Upper lobe of right lung (tissue), 1 donor: Measurements from ENCODE around the gene NECAB2. TPM values are rescaled to one million over a fixed set of nuclear protein-coding genes. Genes with fewer than 3 reads are reported as not detected.

ENCODE experiments used
- ATAC-seq: fragments of 200-7000 bp; cut with Tn5 transposase; one replicate; pipeline ENCODE4 v1.9.1; 2020; ENCODE audit warnings: mild to moderate bottlenecking, moderate library complexity
- DNase-seq: peaks from one replicate; pipeline ENCODE4 v3.0.0-alpha.2; 2020
- H3K27ac ChIP-seq: fragments of 200-600 bp; one replicate; pipeline ENCODE4 v1.8.0; 2022
- H3K27me3 ChIP-seq: fragments of 200-600 bp; one replicate; pipeline ENCODE4 v1.8.0; 2022; ENCODE audit warnings: mild to moderate bottlenecking
- H3K36me3 ChIP-seq: fragments of 200-600 bp; one replicate; pipeline ENCODE4 v1.8.0; 2022
- H3K4me1 ChIP-seq: fragments of 200-600 bp; one replicate; pipeline ENCODE4 v1.8.0; 2022
- H3K4me3 ChIP-seq: fragments of 200-600 bp; one replicate; pipeline ENCODE4 v1.8.0; 2022; ENCODE audit warnings: mild to moderate bottlenecking
- H3K9me3 ChIP-seq: fragments of 200-600 bp; one replicate; pipeline ENCODE4 v1.8.0; 2022
- CTCF ChIP-seq: fragments of 200-600 bp; IDR thresholded peaks from one replicate; pipeline ENCODE4 v1.8.0; 2022; ENCODE audit warnings: antibody characterized with exemption
- intact Hi-C: fragments of 100-400 bp; cut with DNase I; formaldehyde crosslinking; loops from one replicate; pipeline ENCODE4 v1.11.0; 2022
- total RNA-seq: library from RNA; stranded (reverse); fragmentation: NEBNext Ultra II Directional; extraction: Animal tissue kit (Norgen Biotek cat#: 25700); gene quantifications from one replicate; pipeline ENCODE4 v1.2.1, GENCODE V29; 2021
- donor health status: DM: no; HTN: yes; CAD: no; lungs with severe emphysema.

Gene NECAB2
- total RNA-seq, 1 donor from 2014 or later, result not detected

DNA sequence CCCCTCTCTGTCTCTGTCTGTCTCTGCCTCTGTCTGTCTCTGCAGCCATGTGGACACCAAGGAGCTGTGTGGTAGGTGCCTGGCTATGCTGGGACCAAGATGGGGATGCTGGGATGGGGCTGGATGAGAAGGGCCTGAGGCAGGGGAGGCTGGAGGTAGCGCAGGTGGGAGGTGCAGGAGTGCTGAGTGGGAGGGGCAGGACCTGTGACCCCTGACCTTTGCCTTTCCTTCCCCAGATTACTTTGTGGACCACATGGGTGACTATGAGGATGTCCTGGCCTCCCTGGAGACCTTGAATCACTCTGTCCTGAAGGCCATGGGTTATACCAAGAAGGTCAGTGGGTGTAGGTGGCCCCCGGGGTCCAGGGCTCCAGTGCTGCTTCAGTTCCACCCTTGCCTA lies 12.8 kb downstream of the NECAB2 start:
- peak; percentile 11 for ATAC-seq
- H3K27me3 ChIP-seq, result no peaks in the 10 kb centered on the region
- H3K27ac ChIP-seq, result no peak overlapping the region
- H3K9me3 ChIP-seq, result no peaks in the 10 kb centered on the region
- H3K4me1 ChIP-seq, result no peaks in the 10 kb centered on the region
- no peak overlapping the region for H3K4me3 ChIP-seq
- TF ChIP-seq CTCF, result no peak
- DNase-seq, result no peak
- H3K36me3 ChIP-seq, result no peaks in the 10 kb centered on the region
- intact Hi-C loops, result no loop called here

DNA sequence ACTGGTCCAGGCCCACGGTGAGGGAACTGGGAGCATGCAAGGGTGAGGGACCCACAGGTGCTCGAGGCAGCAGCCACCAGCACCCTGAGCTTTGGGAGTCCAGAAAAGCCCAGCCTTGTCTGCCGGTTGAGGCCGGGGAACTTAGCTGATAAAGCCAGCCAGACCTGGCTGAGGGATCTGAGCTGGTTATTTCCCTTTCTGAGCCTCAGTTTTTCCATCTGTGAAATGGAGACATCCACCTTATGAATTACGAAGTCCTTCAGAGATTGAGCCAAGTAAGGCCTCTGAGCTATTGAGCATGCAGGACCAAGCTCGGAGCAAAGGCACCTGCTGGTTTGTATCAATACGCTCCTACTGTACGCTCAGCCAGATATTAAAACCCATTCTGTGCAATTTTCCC lies 13.8 kb downstream of the NECAB2 start:
- H3K4me1 ChIP-seq, result no peaks in the 10 kb centered on the region
- no peak for TF ChIP-seq CTCF
- H3K9me3 ChIP-seq, result no peaks in the 10 kb centered on the region
- no peaks in the 10 kb centered on the region for H3K27me3 ChIP-seq
- no peak overlapping the region for H3K4me3 ChIP-seq
- ATAC-seq (no peak), DNase-seq (no peak)
- H3K36me3 ChIP-seq, result no peaks in the 10 kb centered on the region
- intact Hi-C loops, result no loop called here
- H3K27ac ChIP-seq, result no peak overlapping the region

DNA sequence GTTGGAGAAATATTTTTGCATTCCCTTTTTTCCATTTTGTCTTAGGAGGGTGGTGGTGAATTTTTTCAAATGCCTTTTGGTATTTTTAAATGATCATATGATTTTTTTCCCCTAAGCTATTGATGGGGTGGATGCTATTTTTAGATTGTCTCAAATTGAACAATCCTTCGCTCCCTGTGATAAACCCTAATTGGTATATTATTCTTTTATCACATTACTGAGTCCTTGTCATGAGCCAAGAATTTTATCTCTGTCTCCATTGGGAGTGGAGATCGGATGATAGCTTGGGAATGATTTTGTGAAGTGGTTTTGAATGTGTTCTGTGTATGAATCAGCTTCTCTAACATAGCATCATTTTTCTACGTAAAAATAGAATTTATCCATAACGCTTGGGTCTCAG lies 15.4 kb downstream of the NECAB2 start:
- intact Hi-C loops, result no loop called here
- Histone ChIP-seq H3K36me3 (no peaks in the 10 kb centered on the region), H3K27ac (no peak overlapping the region), H3K9me3 (no peaks in the 10 kb centered on the region), H3K27me3 (no peaks in the 10 kb centered on the region), H3K4me1 (no peaks in the 10 kb centered on the region), H3K4me3 (no peak overlapping the region)
- no peak for ATAC-seq
- DNase-seq, result no peak
- no peak for TF ChIP-seq CTCF

GRCh38 chr16:83989300-83989699 lies 21.3 kb downstream of the NECAB2 start:
- no peak for ATAC-seq
- intact Hi-C loops, result no loop called here
- Histone ChIP-seq H3K27ac (no peak overlapping the region), H3K4me3 (no peak overlapping the region), H3K27me3 (peaks cover 3% of the 10 kb centered on the region), H3K4me1 (no peaks in the 10 kb centered on the region), H3K9me3 (no peaks in the 10 kb centered on the region), H3K36me3 (no peaks in the 10 kb centered on the region)
- TF ChIP-seq CTCF, result no peak
- no peak for DNase-seq

GRCh38 chr16:83990492-83990891 lies 22.4 kb downstream of the NECAB2 start:
- Histone ChIP-seq H3K27ac (no peak overlapping the region), H3K36me3 (no peaks in the 10 kb centered on the region), H3K27me3 (peaks cover 3% of the 10 kb centered on the region), H3K4me1 (no peaks in the 10 kb centered on the region), H3K9me3 (no peaks in the 10 kb centered on the region), H3K4me3 (no peak overlapping the region)
- ATAC-seq, result no peak
- DNase-seq, result no peak
- intact Hi-C loops, result no loop called here
- no peak for TF ChIP-seq CTCF

GRCh38 chr16:83992624-83993023 lies 24.6 kb downstream of the NECAB2 start:
- no peak for TF ChIP-seq CTCF
- Histone ChIP-seq H3K36me3 (no peaks in the 10 kb centered on the region), H3K9me3 (no peaks in the 10 kb centered on the region), H3K4me3 (no peak overlapping the region), H3K4me1 (no peaks in the 10 kb centered on the region), H3K27ac (no peak overlapping the region), H3K27me3 (peaks cover 10% of the 10 kb centered on the region)
- intact Hi-C loops, result no loop called here
- ATAC-seq (no peak), DNase-seq (no peak)
